Astrocyte of the cerebellum (primary cell): Measurements from ENCODE around the gene SULF2.
A peak's percentile ranks its signal among the peaks of the same experiment; 100 is the strongest.

Experiments used
- DNase-seq: peaks from one replicate; pipeline ENCODE4 v3.0.0-alpha.2; 2011; ENCODE audit warnings: low read depth
- H3K4me3 ChIP-seq: 2 replicates; pipeline ENCODE4 v1.5.1; 2011; ENCODE audit warnings: mild to moderate bottlenecking, low read depth, low read length, moderate library complexity
- in situ Hi-C: cut with HindIII; loops from 2 replicates; pipeline ENCODE4 v1.10.0; 2017; ENCODE audit warnings: low sequenced_read_pairs
- TF ChIP-seq, protein P1 (sequence below): IDR thresholded peaks from 2 replicates; pipeline ENCODE4 v1.5.1; 2012; ENCODE audit warnings: low read length, low read depth, moderate library complexity, mild to moderate bottlenecking; ENCODE audit errors: missing control alignments

SULF2 gene

DNA sequence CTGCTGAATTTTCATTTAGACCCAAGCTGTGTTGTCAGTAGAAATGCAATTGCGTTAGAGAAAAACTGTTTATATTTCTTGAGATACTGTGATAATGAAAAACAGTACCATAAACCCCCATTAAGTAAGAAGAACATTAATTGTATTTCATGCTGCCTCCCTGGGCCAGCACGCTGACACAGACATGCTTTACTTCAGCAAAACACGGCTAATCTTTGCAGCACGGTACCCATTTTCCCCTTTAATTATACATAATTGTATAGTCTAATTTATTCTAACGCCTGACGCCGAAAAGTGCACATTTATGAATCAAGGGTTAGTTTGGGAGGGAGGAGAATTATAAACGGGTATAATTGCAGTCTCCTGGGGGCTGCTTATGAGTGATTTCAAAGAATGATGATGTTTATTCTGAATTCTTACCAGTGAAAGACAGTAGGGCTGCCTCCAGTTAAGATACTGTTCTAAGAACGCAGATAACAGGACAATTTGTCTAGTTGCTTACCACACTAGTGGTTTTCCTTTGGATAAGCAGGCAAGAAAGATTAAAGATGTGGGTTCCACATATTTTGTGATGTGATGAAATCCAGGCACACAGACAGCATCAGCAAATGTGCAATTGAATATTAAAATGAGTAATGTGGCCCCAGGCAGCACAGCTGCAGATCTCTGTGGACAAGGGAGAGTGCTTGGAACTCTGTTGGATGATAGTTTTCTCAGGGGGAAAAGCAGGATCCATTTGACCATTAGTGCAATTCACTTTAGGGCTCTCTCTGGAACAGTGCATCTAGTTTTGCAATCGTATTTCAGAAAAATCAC, 4.7 kb upstream of the SULF2 start:
- in situ Hi-C loops = loop anchor here (10.0 kb wide), 1 partner anchor 505 kb away; no protein-coding TSS in a partner anchor
- no peak overlapping the region for H3K4me3 ChIP-seq
- peak; percentile 86 for DNase-seq
- TF ChIP-seq, protein P1, sequence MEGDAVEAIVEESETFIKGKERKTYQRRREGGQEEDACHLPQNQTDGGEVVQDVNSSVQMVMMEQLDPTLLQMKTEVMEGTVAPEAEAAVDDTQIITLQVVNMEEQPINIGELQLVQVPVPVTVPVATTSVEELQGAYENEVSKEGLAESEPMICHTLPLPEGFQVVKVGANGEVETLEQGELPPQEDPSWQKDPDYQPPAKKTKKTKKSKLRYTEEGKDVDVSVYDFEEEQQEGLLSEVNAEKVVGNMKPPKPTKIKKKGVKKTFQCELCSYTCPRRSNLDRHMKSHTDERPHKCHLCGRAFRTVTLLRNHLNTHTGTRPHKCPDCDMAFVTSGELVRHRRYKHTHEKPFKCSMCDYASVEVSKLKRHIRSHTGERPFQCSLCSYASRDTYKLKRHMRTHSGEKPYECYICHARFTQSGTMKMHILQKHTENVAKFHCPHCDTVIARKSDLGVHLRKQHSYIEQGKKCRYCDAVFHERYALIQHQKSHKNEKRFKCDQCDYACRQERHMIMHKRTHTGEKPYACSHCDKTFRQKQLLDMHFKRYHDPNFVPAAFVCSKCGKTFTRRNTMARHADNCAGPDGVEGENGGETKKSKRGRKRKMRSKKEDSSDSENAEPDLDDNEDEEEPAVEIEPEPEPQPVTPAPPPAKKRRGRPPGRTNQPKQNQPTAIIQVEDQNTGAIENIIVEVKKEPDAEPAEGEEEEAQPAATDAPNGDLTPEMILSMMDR = no peak

DNA sequence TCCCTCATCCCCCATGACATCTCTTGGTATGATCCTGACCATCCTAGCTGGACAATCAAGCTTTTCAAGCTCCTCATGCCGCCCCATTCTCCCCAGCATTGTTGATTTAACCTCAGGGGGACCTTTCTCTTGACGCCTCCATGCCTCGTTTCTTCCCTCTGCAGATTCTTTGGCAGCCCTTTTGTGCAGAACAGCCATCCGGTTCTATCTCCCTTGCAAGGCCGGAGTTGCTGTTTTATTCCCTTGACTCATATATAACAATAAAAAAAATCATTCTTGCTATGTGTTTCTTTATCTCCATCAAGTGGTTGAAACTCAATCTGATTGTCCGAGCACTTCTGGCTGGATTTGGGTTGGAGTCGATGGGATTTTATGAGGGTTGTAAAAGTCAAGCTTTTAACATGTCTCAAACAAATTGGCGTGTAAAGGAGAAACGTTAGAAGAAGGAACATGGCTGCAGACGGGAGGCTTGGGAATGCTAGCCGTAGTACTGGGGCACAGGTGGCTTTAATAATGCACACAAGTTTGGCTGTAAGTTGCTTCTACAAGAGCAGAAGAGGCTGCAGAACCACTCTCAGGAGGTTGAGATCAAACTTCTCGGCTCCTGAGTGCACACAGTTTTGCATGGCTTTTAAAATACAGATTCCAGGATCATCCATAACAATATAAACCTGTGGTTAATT, 3.9 kb upstream of the SULF2 start:
- H3K4me3 ChIP-seq = no peak overlapping the region
- in situ Hi-C loops = loop anchor here (10.0 kb wide), 1 partner anchor 506 kb away; no protein-coding TSS in a partner anchor
- TF ChIP-seq, protein P1 = no peak
- DNase-seq = no peak

DNA sequence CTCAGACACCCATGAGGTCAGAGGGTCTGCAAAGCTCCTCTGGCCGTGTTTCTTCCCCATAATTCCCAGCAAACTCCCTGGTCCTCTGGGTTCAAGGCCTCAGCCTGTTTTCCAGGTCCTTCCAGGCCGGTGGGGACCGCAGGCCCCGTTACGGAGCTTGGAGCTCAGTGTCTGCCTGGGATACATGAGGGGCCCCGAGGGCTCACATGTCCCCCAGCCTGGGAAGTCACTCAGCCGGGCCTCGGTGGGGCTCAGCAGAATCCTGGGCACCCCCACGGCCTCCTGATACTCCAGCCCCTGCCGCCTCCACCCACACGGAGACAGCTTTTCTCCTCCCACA, 3.4 kb upstream of the SULF2 start:
- no peak for DNase-seq
- in situ Hi-C loops = loop anchor here (10.0 kb wide), 1 partner anchor 506 kb away; no protein-coding TSS in a partner anchor
- TF ChIP-seq, protein P1 = no peak
- no peak overlapping the region for H3K4me3 ChIP-seq

DNA sequence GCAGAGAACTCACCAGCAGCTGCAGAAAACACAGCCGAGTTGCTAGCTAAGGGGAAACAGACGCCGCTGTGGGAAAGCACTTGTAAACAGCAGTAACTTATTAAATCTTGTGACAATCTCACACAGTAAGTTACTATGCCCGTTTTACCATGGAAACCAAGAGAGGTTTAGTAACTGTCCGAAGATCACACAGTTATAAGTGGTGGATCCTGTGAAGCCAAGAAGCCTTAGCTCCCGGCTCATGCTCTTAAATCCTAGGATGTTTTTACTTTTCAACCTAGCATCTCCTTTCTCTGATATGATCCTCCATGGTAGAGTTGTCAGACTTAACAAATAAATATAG, 1.5 kb upstream of the SULF2 start:
- H3K4me3 ChIP-seq = peak overlapping the region; percentile 44
- in situ Hi-C loops = loop anchor here (10.0 kb wide), 1 partner anchor 508 kb away; no protein-coding TSS in a partner anchor
- TF ChIP-seq, protein P1 = no peak

DNA sequence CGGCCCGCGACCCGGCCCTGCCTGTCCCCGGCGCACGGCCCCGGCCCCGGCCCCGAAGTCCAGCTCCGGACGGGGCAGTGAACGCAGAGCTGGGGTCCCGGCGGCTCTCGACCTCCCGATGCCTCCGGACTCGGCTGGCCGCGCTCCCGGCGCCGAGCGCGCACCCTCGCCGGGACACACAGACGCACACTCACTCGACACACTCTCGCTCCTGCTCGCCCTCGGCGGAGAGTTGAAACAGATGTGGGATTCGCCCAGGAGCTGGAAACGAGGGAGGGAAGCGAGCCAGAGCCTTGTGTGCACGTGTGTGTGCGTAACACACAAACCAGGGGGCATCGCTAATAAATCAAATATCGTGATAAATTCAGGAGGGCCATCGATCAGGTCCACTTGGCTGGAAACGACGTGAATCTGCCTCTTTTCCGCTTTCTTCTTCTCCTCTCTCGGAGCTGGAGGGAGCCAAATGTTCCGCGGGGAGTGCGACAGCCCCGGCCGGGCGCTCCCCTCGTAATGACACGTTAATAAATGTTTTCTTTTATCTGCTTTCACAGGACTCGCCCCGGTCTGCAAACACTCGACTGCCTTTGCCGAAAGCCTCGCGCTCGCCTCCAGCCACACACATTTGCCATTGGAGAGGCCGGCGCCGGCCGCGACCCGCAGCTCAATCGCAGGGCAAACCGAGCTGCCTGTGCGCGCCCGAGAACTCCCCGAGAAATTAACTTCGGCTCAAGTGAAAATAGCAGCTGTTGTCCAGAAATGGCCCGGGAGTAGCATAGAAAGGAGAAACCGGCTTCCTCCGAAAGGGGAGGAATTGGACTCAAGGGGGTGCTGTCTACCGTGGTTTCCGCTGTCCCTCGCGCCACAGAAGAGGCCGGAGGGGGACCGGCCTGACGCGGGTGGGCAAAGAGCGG, 828 bp upstream of the SULF2 start:
- peak; percentile 69 for DNase-seq

More for the DNA sequence above, 1.5 kb upstream of the SULF2 start:
- DNase-seq = no peak

More for the DNA sequence above, 828 bp upstream of the SULF2 start:
- TF ChIP-seq, protein P1 = peak; percentile 71
- peak overlapping the region; percentile 44 for H3K4me3 ChIP-seq
- in situ Hi-C loops = loop anchor here (10.0 kb wide), 1 partner anchor 509 kb away; no protein-coding TSS in a partner anchor
